Amniotic epithelial cell (primary cell): ENCODE results near the gene COMMD6.

Experiments used
- DNase-seq: peaks from one replicate; pipeline ENCODE4 v3.0.0-alpha.2; 2010; ENCODE audit warnings: low read depth

The COMMD6 gene

DNA sequence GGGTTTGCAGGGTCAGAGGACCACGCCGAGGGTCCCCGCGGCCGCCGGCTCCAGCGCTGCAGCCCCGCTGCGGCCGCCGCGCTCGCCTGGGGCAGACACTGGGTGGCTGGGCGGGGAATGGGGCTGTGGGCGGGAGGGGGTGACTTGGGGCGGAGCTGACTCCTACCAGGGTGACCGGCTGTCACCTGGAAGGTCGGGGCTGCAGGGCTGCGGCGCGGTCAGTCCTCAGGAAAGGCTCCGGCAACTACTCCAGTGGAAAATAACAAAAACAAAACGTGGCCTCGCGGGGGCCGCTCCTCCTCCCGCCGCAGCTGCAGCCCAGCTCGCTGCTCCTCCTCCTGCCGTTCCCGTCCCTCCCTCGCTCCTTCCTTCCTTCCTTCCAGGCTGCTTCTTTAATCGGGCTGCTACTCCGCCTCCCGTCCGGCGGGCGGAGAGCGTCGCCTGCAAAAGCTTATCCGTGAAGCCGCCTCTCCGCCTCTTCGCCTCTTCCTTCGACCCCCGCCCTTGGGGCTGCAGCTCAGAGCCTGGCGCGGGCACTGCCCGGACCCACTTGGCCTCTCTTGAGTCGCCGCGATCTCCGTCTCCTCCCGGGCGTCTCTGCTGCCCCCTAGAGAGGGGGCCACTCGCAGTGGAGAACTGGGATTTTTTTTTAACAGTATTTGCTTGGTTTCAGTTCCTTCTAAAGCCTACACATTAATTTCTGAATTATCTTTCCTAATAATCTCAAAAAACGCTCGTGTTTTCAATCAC lies 55.4 kb downstream of the COMMD6 start, which contains the start of gene TBC1D4:
Gene TBC1D4 (minus strand): TSS at position 100 of the 750 bp plus-strand sequence. CDS start 402 bp downstream, outside the sequence.
- peak; percentile 91 for DNase-seq

DNA sequence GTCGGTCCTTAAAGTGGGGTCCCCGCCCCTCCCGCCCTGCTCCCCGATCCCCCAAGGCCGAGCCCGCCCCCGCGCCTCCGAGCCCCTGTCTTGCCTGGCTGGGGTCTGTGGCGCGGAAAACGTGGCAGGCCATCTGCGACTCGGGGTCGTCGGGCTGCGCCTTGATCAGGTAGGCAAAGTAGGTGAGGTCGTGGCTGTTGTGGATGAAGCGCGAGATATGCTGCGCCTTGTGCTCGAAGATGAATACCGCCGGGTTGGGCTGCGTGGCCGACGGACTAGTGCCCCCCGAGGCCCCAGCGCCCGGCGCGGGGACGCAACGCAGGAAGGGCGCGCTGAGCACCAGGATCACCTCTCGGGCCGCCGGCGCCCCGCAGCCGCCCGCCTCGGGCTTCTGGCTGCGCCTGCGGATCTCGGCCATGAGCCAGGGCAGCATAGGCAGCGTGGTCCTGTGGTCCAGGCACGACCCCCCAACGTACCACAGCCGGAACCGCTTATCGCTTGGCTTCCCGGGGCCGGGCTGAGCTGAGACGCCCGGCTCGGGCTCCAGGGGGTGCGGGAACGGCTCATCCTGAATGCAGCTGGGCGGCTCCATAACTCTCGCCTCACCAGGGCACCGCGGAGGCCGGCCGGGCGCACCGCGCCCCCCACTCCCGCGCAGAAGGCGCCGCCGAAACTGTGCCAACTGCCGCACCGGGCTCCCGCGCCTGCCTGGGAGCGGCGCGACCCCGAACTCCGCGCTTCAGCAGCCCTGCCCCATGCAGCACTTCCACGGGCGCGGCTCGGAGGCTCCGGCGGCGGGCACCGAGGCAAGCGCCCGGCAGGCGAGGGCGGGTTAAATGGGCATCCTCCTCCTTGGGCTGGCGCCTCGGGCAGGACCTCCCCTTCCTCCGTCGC lies 56.2 kb downstream of the COMMD6 start:
- no peak for DNase-seq

DNA sequence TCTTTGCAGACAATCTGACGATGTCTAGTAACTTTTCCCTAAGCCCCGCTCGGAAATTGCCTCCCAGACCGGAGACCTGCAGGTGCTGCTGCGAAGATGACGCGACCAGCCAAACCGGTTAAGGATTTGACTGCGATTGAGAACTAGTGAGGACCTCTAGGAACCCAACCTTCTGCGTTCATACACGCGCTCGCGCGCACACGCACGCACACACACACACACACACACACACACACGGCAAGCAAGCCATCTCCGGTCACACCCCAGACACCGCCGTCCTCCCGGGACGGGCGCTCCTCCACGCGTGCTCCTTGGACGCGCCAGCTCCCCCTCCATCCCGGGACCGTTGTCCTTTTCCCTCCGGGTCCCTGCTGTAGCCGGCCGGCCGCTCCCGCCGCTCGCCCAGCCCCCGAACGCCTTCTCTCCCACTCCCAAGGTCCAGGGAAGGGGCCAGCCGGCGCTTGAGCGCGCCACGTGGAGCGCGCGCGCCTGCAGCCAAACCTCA lies 56.9 kb downstream of the COMMD6 start:
- DNase-seq, result peak; percentile 40

DNA sequence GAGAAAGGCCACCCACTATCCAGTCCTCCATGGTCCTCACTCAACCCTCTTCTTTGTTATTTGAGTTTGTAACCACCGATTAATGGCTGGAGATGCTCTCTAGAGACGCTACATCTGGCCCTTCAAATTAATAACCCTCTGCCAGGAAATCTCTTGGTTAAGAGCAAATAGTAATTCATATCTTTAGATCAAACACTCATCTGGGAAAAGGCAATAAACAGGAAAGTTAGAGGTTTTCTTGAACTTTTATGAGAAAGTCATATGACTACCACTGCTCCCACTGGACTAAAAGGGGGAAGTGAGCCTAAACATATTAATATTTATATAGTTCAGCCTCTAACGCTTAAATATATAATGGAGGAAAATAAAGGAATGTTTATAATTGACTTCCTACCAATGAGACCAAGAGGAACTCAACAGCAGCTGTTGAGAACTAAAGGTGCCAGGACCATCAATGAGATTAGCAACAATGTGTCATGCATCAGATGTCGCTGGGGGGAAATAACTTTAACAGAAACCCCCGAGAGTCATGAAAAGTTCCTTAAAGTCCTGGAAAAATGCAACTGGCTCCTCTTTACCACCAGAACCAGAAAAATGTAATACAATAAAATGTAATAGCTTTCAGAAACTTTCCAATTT lies 58.4 kb downstream of the COMMD6 start:
- DNase-seq, result no peak

DNA sequence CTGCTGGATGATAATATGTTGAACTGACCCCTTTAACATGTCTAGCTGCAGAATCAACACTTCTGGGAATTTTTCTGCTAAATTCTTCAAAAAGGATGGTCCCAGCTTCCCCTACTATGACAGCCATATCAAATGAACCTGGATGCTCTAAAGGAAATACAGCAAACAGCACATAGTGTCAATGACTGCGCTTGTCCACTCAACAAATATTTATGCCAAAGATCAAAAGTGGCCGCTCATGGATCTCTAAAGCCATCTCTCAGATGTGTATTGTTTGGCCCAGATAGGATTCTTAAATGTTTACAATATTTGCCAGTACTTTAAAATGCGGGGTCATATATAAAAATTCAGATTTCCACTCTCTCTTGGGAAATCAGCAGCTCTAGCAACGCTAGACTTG lies 59.0 kb downstream of the COMMD6 start:
- no peak for DNase-seq
